ENCODE results near the gene SLC16A8.
"Not testable (repeated sequence)": the region's sequence is repeated elsewhere in the genome, so short reads cannot be mapped to it uniquely, and the experiment has no call there.

Gene SLC16A8

GRCh38 chr22:38085501-38085900 lies 1.5 kb upstream of the SLC16A8 start:
- DNase-seq = no peak

- DNase-seq = no peak
Observed at GRCh38 chr22:38085056-38085455, 1.1 kb upstream of the SLC16A8 start.

- no peak for DNase-seq
Observed at GRCh38 chr22:38082986-38083710, 836 bp downstream of the SLC16A8 start.

GRCh38 chr22:38081941-38082828 lies 1.8 kb downstream of the SLC16A8 start:
- no peak for DNase-seq

- no peak for DNase-seq
Observed at GRCh38 chr22:38081636-38081940, 2.4 kb downstream of the SLC16A8 start.

GRCh38 chr22:38080850-38081635 lies 2.9 kb downstream of the SLC16A8 start:
- DNase-seq = no peak

- DNase-seq = no peak
Observed at GRCh38 chr22:38080474-38080849, 3.5 kb downstream of the SLC16A8 start.

GRCh38 chr22:38079804-38080203 lies 4.2 kb downstream of the SLC16A8 start:
- no peak for DNase-seq

- not testable (repeated sequence) for DNase-seq
Observed at GRCh38 chr22:38079208-38079607, 4.8 kb downstream of the SLC16A8 start.

- no peak for DNase-seq
Observed at GRCh38 chr22:38078046-38078840, 5.7 kb downstream of the SLC16A8 start.

- no peak for DNase-seq
Observed at GRCh38 chr22:38077595-38077994, 6.4 kb downstream of the SLC16A8 start.

- DNase-seq = no peak
Observed at GRCh38 chr22:38077096-38077495, 6.9 kb downstream of the SLC16A8 start.

GRCh38 chr22:38075961-38076360 lies 8.0 kb downstream of the SLC16A8 start:
- no peak for DNase-seq

GRCh38 chr22:38075105-38075825 lies 8.7 kb downstream of the SLC16A8 start:
- DNase-seq = no peak

- DNase-seq = no peak
Observed at GRCh38 chr22:38074181-38075104, 9.5 kb downstream of the SLC16A8 start.

GRCh38 chr22:38073150-38074130 lies 10.5 kb downstream of the SLC16A8 start:
- DNase-seq = no peak

GRCh38 chr22:38072322-38073149 lies 11.4 kb downstream of the SLC16A8 start:
- no peak for DNase-seq

Measured in activated CD4-positive, alpha-beta T cell treated with anti-CD3 and anti-CD28 coated beads, Interleukin-2, amount 50 U/mL, for 1 hour (primary cell).